ENCODE data around the gene CDS2. TPM values are rescaled to one million over a fixed set of nuclear protein-coding genes. Genes with fewer than 3 reads are reported as not detected.

CDS2 gene
- total and polyA plus RNA-seq, 2 of the 13 experiments (the other 11 are each of a cell fraction or from before 2014, with no cell fraction given) = 81.3 to 153 TPM

- no peak; the same call in 1 of the 2 replicates for TF ChIP-seq ZBTB26 (CRISPR knock-in tag; IDR thresholded peaks at IDR 0.05; ENCODE audit: borderline replicate concordance)
- TF ChIP-seq ZNF646 (CRISPR knock-in tag; IDR thresholded peaks at IDR 0.05) = peak; percentile 72; the same call in 1 of the 2 replicates
- no peak for TF ChIP-seq EED (CRISPR knock-in tag; IDR thresholded peaks at IDR 0.05)
- no peak for TF ChIP-seq ISX (CRISPR knock-in tag; conservative IDR thresholded peaks at IDR 0.05)
- no peak for TF ChIP-seq ZNF383 (CRISPR knock-in tag; IDR thresholded peaks at IDR 0.05; ENCODE audit: borderline replicate concordance)
- TF ChIP-seq ZBTB14 (CRISPR knock-in tag; IDR thresholded peaks at IDR 0.05) = no peak
- TF ChIP-seq PHF8 (CRISPR knock-in tag; IDR thresholded peaks at IDR 0.05) = no peak
- no peak for TF ChIP-seq MTF1 (CRISPR knock-in tag; IDR thresholded peaks at IDR 0.05)
- no peak for TF ChIP-seq CEBPZ (IDR thresholded peaks at IDR 0.05; ENCODE audit: low read length)
- TF ChIP-seq PAWR (CRISPR knock-in tag; IDR thresholded peaks at IDR 0.05; ENCODE audit: borderline replicate concordance) = 0 out of 2 replicates have a peak, but pooled peaks have one; percentile 58
- TF ChIP-seq ZKSCAN8 (CRISPR knock-in tag; IDR thresholded peaks at IDR 0.05; ENCODE audit: borderline replicate concordance) = no peak
- TF ChIP-seq FLYWCH1 (CRISPR knock-in tag; IDR thresholded peaks at IDR 0.05) = no peak
- TF ChIP-seq ZFP91 (CRISPR knock-in tag; IDR thresholded peaks at IDR 0.05; ENCODE audit: borderline replicate concordance) = peak; percentile 31; the same call in 1 of the 2 replicates
- TF ChIP-seq TBL1XR1 (IDR thresholded peaks at IDR 0.05; ENCODE audit: borderline replicate concordance, low read length, partially characterized antibody) = peak; percentile 12
- TF ChIP-seq HOXA5 (CRISPR knock-in tag; IDR thresholded peaks at IDR 0.05) = no peak
Observed at GRCh38 chr20:5078399-5078958, 48.3 kb upstream of the CDS2 start (continued).

Measured in HepG2 (cell line).